SW 1271 (cell line): ENCODE data around the gene TBC1D8B.
"Not testable (repeated sequence)": the region's sequence is repeated elsewhere in the genome, so short reads cannot be mapped to it uniquely, and the experiment has no call there.

Source experiments
- DNase-seq, 2 experiments: peaks; one replicate each; lab custom pipeline; 2025; lab: John Stamatoyannopoulos, UW

The TBC1D8B gene

GRCh38 chrX:106802388-106803275 lies at the start of gene TBC1D8B:
TBC1D8B (plus strand) TSS chrX:106802673; CDS start chrX:106802854, 181 bp downstream.
- peak; percentile 57 to 71 for DNase-seq

GRCh38 chrX:106769288-106769687 lies 33.2 kb upstream of the TBC1D8B start:
- not testable (repeated sequence) for DNase-seq

- DNase-seq, result no peak
Observed at GRCh38 chrX:106774981-106775380, 27.5 kb upstream of the TBC1D8B start.

GRCh38 chrX:106780264-106780663 lies 22.2 kb upstream of the TBC1D8B start:
- DNase-seq, result no peak

- no peak for DNase-seq
Observed at GRCh38 chrX:106780664-106781377, 21.7 kb upstream of the TBC1D8B start.

- no peak for DNase-seq
Observed at GRCh38 chrX:106783716-106784115, 18.8 kb upstream of the TBC1D8B start.

- DNase-seq, result peak in 1 of 2 experiments; percentile 0
Observed at GRCh38 chrX:106791495-106791894, 11.0 kb upstream of the TBC1D8B start.

- DNase-seq, result no peak
Observed at GRCh38 chrX:106802063-106802387, 448 bp upstream of the TBC1D8B start.

GRCh38 chrX:106811131-106811910 lies 8.8 kb downstream of the TBC1D8B start:
- no peak for DNase-seq

- not testable (repeated sequence) for DNase-seq
Observed at GRCh38 chrX:106812930-106813329, 10.5 kb downstream of the TBC1D8B start.

- not testable (repeated sequence) for DNase-seq
Observed at GRCh38 chrX:106814093-106814492, 11.6 kb downstream of the TBC1D8B start.

- no peak for DNase-seq
Observed at GRCh38 chrX:106862972-106863688, 60.7 kb downstream of the TBC1D8B start.

- DNase-seq, result no peak
Observed at GRCh38 chrX:106863697-106864096, 61.2 kb downstream of the TBC1D8B start.

GRCh38 chrX:106872796-106873195 lies 70.3 kb downstream of the TBC1D8B start:
- not testable (repeated sequence) for DNase-seq

GRCh38 chrX:106874075-106874474 lies 71.6 kb downstream of the TBC1D8B start:
- peak in 1 of 2 experiments; percentile 4 for DNase-seq

- DNase-seq, result no peak
Observed at GRCh38 chrX:106875151-106875550, 72.7 kb downstream of the TBC1D8B start.

- DNase-seq, result no peak
Observed at GRCh38 chrX:106889468-106889867, 87.0 kb downstream of the TBC1D8B start.

GRCh38 chrX:106891762-106892460 lies 89.4 kb downstream of the TBC1D8B start:
- DNase-seq, result no peak

- DNase-seq, result peak; percentile 0 to 34
Observed at GRCh38 chrX:106894392-106894909, 92.0 kb downstream of the TBC1D8B start.

GRCh38 chrX:106894978-106895452 lies 92.5 kb downstream of the TBC1D8B start:
- peak in 1 of 2 experiments; percentile 27 for DNase-seq

- no peak for DNase-seq
Observed at GRCh38 chrX:106897259-106897658, 94.8 kb downstream of the TBC1D8B start.
